ENCODE measurements around the gene SMNDC1. TPM values are rescaled to one million over a fixed set of nuclear protein-coding genes. Genes with fewer than 3 reads are reported as not detected.

The SMNDC1 gene
- total and polyA plus RNA-seq, 2 of the 4 experiments (the other 2 are of a cell fraction), result 3.9 to 15.1 TPM

GRCh38 chr10:110273474-110273873 lies 31.2 kb downstream of the SMNDC1 start:
- ATAC-seq (ENCODE audit: low read depth) (peak; percentile 72), DNase-seq (peak; percentile 90)
- Histone ChIP-seq H3K9me1 (ENCODE audit: insufficient read depth, low read length) (no peaks in the 10 kb centered on the region), H3K36me3 (ENCODE audit: control insufficient read depth, insufficient read depth, low read length) (no peaks in the 10 kb centered on the region), H2AFZ (replicated peaks; ENCODE audit: low read length, poor library complexity) (no peak overlapping the region), H3K4me3 (ENCODE audit: insufficient read depth, low read depth, low read length) (no peak overlapping the region), H3K27ac (ENCODE audit: insufficient read depth, low read length) (no peak overlapping the region), H3K27me3 (ENCODE audit: control insufficient read depth, insufficient read depth, low read length) (no peaks in the 10 kb centered on the region), H3K9ac (ENCODE audit: low read depth, low read length) (no peak overlapping the region), H3K23ac (ENCODE audit: low read depth, low read length) (no peak overlapping the region), H3K79me1 (ENCODE audit: low read depth in 1 of 2, low read length in 2 of 2) (no peaks in the 10 kb centered on the region), H2AK9ac (replicated peaks; ENCODE audit: low read depth, low read length, poor library complexity) (no peak overlapping the region), H4K5ac (ENCODE audit: low read depth, low read length) (no peak overlapping the region), H3K14ac (replicated peaks; ENCODE audit: low read depth, low read length) (no peak overlapping the region), H2AK5ac (ENCODE audit: low read depth, low read length) (no peak overlapping the region), H3K56ac (ENCODE audit: extremely low read depth, insufficient read depth, low read length) (no peak overlapping the region), H3K4me2 (ENCODE audit: low read depth, low read length) (no peak overlapping the region), H3K4me1 (ENCODE audit: control insufficient read depth, insufficient read depth, low read length) (no peaks in the 10 kb centered on the region; the same call in 1 of the 2 replicates), H2BK20ac (ENCODE audit: low read depth, low read length) (no peak overlapping the region), H2BK15ac (ENCODE audit: low read depth, low read length) (no peak overlapping the region), H3K18ac (ENCODE audit: low read depth, low read length) (no peak overlapping the region), H4K91ac (ENCODE audit: insufficient read depth, low read depth, low read length) (no peak overlapping the region), H2BK120ac (ENCODE audit: low read depth, low read length) (no peak overlapping the region), H4K20me1 (ENCODE audit: insufficient read depth, low read length) (no peaks in the 10 kb centered on the region), H4K8ac (ENCODE audit: low read depth in 2 of 2, low read length in 2 of 2) (no peak overlapping the region), H2BK5ac (ENCODE audit: low read depth, low read length, poor library complexity, severe bottlenecking) (no peak overlapping the region), H3K4ac (ENCODE audit: low read depth, low read length) (no peak overlapping the region), H3K9me3 (ENCODE audit: control insufficient read depth, insufficient read depth, low read length) (no peaks in the 10 kb centered on the region)
- WGBS, 2 experiments (ENCODE audit: extremely low coverage in 2 of 2, insufficient read length in 1 of 2), result no CpG with 5 or more reads among the region's 4 CpGs
- intact Hi-C loops (cut with micrococcal nuclease), result no loop called here
- ChIA-PET CTCF (interaction anchor here (0.6 to 1.1 kb wide), 3 partner anchors 12 to 135 kb away, joined by 3 to 4 read pairs (median 3); no protein-coding TSS in a partner anchor), POLR2A (ENCODE audit: unreplicated experiment) (no interaction called here)
- no TSS peak for BruUV-seq (replicated peaks)
- dilution Hi-C loops (cut with HindIII; ENCODE audit: low sequenced_read_pairs, unreplicated experiment), result no loop called here
- TF ChIP-seq CHD1 (IDR thresholded peaks at IDR 0.05; ENCODE audit: low read depth, low read length) (no peak), BHLHE40 (IDR thresholded peaks at IDR 0.05; ENCODE audit: low read depth, low read length) (peak; percentile 96), SMC3 (IDR thresholded peaks at IDR 0.05; ENCODE audit: low read depth, low read length) (no peak), CTCF (conservative IDR thresholded peaks at IDR 0.05; ENCODE audit: low read depth, low read length) (no peak), CEBPB (IDR thresholded peaks at IDR 0.05; ENCODE audit: low read depth, low read length) (peak; percentile 93), FOS (IDR thresholded peaks at IDR 0.05; ENCODE audit: low read depth, low read length) (no peak), RFX5 (IDR thresholded peaks at IDR 0.05; ENCODE audit: low read depth, low read length) (0 out of 2 replicates have a peak, but pooled peaks have one; percentile 20), RCOR1 (IDR thresholded peaks at IDR 0.05; ENCODE audit: insufficient replicate concordance, low read length) (no peak), ELK1 (IDR thresholded peaks at IDR 0.05; ENCODE audit: borderline replicate concordance, low read depth, low read length) (no peak), MAZ (IDR thresholded peaks at IDR 0.05; ENCODE audit: borderline replicate concordance, low read depth, low read length) (no peak), MXI1 (IDR thresholded peaks at IDR 0.05; ENCODE audit: borderline replicate concordance, low read depth, low read length) (0 out of 2 replicates have a peak, but pooled peaks have one; percentile 20), RAD21 (IDR thresholded peaks at IDR 0.05; ENCODE audit: low read length) (no peak)
- TF ChIP-seq, protein P1, sequence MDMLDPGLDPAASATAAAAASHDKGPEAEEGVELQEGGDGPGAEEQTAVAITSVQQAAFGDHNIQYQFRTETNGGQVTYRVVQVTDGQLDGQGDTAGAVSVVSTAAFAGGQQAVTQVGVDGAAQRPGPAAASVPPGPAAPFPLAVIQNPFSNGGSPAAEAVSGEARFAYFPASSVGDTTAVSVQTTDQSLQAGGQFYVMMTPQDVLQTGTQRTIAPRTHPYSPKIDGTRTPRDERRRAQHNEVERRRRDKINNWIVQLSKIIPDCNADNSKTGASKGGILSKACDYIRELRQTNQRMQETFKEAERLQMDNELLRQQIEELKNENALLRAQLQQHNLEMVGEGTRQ (IDR thresholded peaks at IDR 0.05; ENCODE audit: low read depth, low read length), result peak; percentile 87
- in situ Hi-C loops (cut with MboI; ENCODE audit: low sequenced_read_pairs), result loop anchor here (5.0 kb wide), 1 partner anchor 391 kb away; no protein-coding TSS in a partner anchor
